ENCODE data around the gene PNPLA5.

Gene PNPLA5

DNA sequence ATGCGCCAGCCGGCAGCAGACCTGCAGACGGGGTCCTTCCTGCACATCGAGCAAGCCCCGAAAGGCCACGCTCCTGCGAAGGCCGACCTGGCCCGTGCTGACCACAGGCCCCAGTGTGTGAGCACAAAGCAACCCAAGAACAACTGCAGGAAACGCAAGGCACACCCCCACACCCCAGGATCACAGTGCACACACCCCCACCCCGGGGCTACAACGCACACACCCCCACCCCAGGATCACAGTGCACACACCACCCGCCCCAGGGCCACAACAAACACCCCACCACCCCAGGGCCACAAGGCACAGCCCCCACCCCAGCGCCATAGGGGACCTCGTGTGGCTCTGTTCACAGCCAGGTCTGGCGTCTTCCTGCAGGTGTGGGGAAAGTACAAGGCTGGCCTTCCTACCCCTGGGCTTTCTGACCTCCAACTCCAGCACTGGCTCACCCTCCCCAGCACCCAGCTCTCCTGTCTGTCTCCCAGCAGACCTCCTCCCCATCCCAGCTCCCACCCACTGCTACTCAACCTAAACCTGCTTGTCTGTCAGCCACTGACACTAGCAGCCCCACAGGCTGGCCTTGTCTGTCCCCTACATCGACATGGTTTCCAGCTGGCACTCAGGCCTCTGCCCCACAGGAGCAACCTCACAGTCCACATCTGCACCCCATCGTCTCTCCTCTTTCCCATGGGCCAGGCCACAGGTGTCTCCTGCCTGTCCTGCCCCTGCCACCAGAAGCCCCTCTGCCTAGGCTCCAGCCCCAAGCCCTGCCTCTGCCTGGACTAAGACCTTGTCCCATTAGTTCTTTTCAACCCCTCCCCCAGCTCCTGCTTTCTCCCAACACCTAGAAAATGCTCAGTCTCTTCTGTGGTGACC lies 59.2 kb downstream of the PNPLA5 start:
- Histone ChIP-seq H3K79me2 (ENCODE audit: insufficient read depth, low read length) (no peaks in the 10 kb centered on the region), H3K36me3 (ENCODE audit: insufficient read depth, low read length) (no peaks in the 10 kb centered on the region), H2AFZ (ENCODE audit: low read depth, low read length) (no peak overlapping the region), H3K27me3 (ENCODE audit: insufficient read depth, low read length, poor library complexity) (no peaks in the 10 kb centered on the region), H4K20me1 (ENCODE audit: insufficient read depth, low read length) (0 out of 2 replicates have a peak, but pooled peaks cover 4% of the 10 kb centered on the region), H3K9ac (ENCODE audit: low read depth, low read length) (no peak overlapping the region), H3K27ac (ENCODE audit: low read length) (no peak overlapping the region), H3K9me3 (ENCODE audit: insufficient read depth, low read length, severe bottlenecking) (no peaks in the 10 kb centered on the region), H3K4me1 (ENCODE audit: insufficient read depth, low read length) (no peaks in the 10 kb centered on the region), H3K4me2 (ENCODE audit: insufficient read depth, low read length) (no peak overlapping the region), H3K4me3 (ENCODE audit: low read depth in 1 of 2, low read length in 2 of 2) (no peak overlapping the region)
- ATAC-seq (ENCODE audit: insufficient read depth, low read depth) (no peak), DNase-seq (no peak)
- TF ChIP-seq EZH2 (IDR thresholded peaks at IDR 0.05; ENCODE audit: borderline replicate concordance, low read depth, low read length, severe bottlenecking) (no peak), CTCF (IDR thresholded peaks at IDR 0.05; ENCODE audit: borderline replicate concordance, extremely low read depth, low read length, poor library complexity, severe bottlenecking) (no peak)

GRCh38 chr22:43831561-43832392 lies 60.0 kb downstream of the PNPLA5 start:
- H4K20me1 ChIP-seq (ENCODE audit: insufficient read depth, low read length): 0 out of 2 replicates have a peak, but pooled peaks cover 4% of the 10 kb centered on the region
- H3K27me3 ChIP-seq (ENCODE audit: insufficient read depth, low read length, poor library complexity): no peaks in the 10 kb centered on the region
- TF ChIP-seq EZH2 (IDR thresholded peaks at IDR 0.05; ENCODE audit: borderline replicate concordance, low read depth, low read length, severe bottlenecking): no peak
- no peak for TF ChIP-seq CTCF (IDR thresholded peaks at IDR 0.05; ENCODE audit: borderline replicate concordance, extremely low read depth, low read length, poor library complexity, severe bottlenecking)
- H3K9me3 ChIP-seq (ENCODE audit: insufficient read depth, low read length, severe bottlenecking): no peaks in the 10 kb centered on the region
- H3K4me1 ChIP-seq (ENCODE audit: insufficient read depth, low read length): no peaks in the 10 kb centered on the region
- H3K4me2 ChIP-seq (ENCODE audit: insufficient read depth, low read length): no peak overlapping the region
- no peaks in the 10 kb centered on the region for H3K79me2 ChIP-seq (ENCODE audit: insufficient read depth, low read length)
- ATAC-seq (ENCODE audit: insufficient read depth, low read depth): no peak
- no peak for DNase-seq
- H3K4me3 ChIP-seq (ENCODE audit: low read depth in 1 of 2, low read length in 2 of 2): no peak overlapping the region
- H3K36me3 ChIP-seq (ENCODE audit: insufficient read depth, low read length): no peaks in the 10 kb centered on the region
- H3K27ac ChIP-seq (ENCODE audit: low read length): no peak overlapping the region
- no peak overlapping the region for H2AFZ ChIP-seq (ENCODE audit: low read depth, low read length)
- H3K9ac ChIP-seq (ENCODE audit: low read depth, low read length): no peak overlapping the region

GRCh38 chr22:43830931-43831560 lies 60.8 kb downstream of the PNPLA5 start:
- Histone ChIP-seq H3K27ac (ENCODE audit: low read length) (no peak overlapping the region), H3K4me3 (ENCODE audit: low read depth in 1 of 2, low read length in 2 of 2) (no peak overlapping the region), H3K4me1 (ENCODE audit: insufficient read depth, low read length) (no peaks in the 10 kb centered on the region), H3K79me2 (ENCODE audit: insufficient read depth, low read length) (no peaks in the 10 kb centered on the region), H4K20me1 (ENCODE audit: insufficient read depth, low read length) (0 out of 2 replicates have a peak, but pooled peaks cover 4% of the 10 kb centered on the region), H3K9me3 (ENCODE audit: insufficient read depth, low read length, severe bottlenecking) (no peaks in the 10 kb centered on the region), H3K36me3 (ENCODE audit: insufficient read depth, low read length) (no peaks in the 10 kb centered on the region), H2AFZ (ENCODE audit: low read depth, low read length) (no peak overlapping the region), H3K4me2 (ENCODE audit: insufficient read depth, low read length) (no peak overlapping the region), H3K27me3 (ENCODE audit: insufficient read depth, low read length, poor library complexity) (no peaks in the 10 kb centered on the region), H3K9ac (ENCODE audit: low read depth, low read length) (no peak overlapping the region)
- DNase-seq: no peak
- TF ChIP-seq EZH2 (IDR thresholded peaks at IDR 0.05; ENCODE audit: borderline replicate concordance, low read depth, low read length, severe bottlenecking) (no peak), CTCF (IDR thresholded peaks at IDR 0.05; ENCODE audit: borderline replicate concordance, extremely low read depth, low read length, poor library complexity, severe bottlenecking) (no peak)
- no peak for ATAC-seq (ENCODE audit: insufficient read depth, low read depth)
